GM18867 (cell line): ENCODE measurements around the gene PCDHAC2.

Experiments used
- ATAC-seq: cut with Tn5 transposase; IDR thresholded peaks from one replicate; pipeline ENCODE4 v1.9.1; 2021; ENCODE audit warnings: mild to moderate bottlenecking, moderate library complexity; ENCODE audit not compliant: unreplicated experiment

Gene PCDHAC2

DNA sequence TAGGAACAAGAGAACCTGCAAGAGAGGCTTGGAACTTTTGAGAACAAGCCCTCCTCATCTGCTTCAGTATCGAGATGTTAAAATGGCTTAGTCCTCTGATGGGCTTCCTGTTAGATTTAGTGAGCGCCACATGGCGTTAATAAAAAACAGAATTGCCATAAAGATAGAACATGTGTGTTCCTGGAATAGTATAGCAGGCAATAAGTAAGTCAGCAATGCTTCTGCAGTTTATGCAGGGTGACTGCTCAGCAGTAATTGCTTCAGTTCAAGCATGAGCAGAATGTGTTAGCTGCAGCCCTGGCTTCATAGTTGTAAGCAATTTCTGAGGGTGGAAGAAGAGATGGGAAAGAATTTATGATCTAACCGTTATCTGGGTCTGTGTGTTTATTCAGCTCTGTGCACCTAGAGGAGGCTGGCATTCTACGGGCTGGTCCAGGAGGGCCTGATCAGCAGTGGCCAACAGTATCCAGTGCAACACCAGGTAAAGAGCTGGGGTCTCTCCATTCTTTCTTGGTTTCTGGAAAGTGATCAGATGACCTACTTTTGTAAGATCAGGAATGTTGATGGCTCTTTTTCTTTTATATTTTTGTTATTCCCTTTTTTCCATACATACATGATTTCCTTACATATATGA, 15.9 kb downstream of the PCDHAC2 start:
- ATAC-seq: no peak

DNA sequence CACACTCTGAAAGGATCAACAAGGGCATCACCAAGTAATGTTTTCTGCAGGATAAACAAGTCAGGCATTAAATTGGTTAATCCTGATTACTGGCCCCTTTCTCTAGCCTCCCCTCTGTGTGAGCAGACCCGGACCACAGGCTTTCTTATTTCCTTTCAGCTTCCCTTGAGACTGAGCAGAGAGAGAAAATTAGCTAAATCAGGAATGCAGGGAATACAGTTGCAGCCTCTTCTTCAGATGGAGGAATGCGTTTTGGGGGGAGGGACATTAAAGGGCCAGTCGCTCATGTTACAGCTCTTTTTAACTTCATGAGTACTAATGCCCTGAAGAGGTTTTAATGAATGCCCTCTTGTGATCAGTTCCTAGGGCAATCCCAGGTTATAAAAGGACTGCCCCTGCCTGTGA, 19.8 kb downstream of the PCDHAC2 start:
- no peak for ATAC-seq

DNA sequence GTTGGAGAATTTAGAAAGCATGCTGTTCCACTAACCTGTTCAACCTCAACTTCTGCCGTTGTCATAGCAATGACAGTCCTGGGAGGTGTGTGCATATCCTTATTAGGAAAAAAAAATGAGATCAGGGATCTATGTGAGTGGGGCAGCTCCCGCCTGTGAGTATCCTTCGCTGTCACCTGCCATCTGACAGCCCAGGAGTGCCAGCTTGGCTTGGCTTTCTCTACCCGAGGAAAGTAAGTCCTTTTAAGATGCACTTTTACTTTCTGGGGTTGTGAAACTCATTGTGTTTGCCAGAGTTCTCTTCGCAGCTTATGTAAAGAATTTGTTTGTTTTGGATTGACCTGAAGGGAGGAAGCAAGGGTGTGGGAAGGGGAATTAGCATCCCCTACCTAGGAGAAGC, 21.8 kb downstream of the PCDHAC2 start:
- ATAC-seq: no peak

DNA sequence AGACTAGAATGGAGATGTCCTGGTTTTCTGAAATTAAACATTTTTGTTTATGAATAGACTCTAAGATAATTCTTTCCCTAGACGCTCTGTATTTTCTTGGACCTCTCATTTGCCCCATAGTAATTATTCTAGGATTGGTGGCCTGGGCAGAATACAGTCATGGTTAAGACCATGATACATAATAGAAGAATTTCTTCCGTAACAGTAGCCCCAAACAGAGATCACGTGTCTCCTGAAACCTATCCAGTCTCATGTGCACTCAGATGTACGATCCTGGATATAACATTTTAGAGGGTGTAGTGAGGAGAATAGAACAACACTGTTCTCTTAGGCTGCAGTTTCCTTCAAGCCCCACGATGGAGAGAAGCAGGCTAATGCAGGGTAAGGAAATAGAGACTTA, 22.3 kb downstream of the PCDHAC2 start:
- ATAC-seq: no peak

DNA sequence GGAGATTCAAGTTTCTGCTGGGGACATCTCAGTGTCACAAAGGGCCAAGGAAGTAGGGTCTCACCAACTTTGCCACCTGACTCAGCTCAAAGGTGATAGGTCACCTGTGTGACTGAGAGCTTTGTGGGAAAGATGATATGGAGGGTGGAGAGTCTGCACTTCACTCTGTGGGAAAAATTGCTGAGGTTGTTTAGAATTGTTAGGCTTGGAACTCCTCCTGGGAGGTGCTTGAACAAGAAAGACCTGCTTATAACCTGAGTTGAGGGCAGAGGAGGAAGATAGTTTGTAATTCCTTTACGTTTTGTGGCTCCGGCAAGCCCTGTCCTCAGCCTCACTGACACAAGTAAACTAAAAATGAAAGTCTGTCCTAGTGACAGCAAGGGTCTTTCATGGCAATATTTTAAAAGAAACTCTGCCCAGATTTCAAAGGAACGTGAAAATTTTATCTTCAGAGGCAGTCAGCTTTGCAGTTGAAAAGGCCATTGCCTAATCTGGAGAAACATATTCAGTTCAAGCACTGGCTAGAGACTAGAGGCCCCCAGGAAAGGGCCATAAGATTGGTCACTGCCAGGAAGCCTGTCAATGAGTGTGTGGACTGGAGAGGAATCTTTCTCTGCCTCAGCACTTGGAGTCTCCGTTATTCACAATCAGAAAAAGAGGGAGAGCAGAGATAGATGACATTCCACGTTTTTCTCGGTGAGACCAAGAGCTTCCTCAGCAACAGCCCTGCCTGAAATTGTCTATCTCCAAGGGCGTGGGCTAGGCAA, 23.2 kb downstream of the PCDHAC2 start:
- no peak for ATAC-seq

DNA sequence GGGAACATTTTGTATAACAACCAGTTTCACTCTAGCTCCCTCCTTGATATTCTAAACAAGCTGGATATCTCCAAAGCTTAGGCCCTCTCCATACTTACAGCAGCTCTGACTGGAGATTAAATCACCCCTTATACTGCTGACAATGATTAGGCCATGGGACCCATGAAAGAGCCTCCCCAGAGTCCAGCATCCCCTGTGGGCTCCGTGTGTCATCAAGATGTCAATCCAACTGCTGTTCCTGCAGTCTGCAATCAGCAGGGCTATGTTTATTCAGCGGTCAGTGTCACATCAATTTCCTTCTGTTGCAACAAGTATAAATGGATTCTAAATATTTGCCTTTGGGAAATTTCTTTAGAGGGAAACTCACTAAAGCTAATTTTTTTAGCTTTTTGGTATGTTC, 26.6 kb downstream of the PCDHAC2 start:
- no peak for ATAC-seq

DNA sequence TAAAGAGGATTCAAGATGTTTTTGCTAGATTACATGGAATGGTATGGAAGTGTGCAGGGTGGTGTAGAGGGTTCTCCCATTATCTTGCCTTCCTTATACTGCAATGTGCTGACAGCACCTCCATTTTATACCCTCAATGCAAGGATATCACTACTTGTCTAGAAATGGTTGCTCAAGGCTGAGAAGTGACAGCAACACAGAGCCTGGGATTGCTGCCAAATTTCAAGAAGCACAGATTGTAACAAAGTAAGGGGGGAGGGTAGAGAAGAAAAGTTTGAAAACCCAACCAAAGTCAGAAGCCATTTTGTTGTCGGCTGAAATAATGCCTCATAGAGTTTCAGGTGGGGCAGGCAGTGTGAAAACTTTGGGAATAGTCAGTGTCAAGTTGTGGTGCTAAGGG, 29.8 kb downstream of the PCDHAC2 start:
- no peak for ATAC-seq

DNA sequence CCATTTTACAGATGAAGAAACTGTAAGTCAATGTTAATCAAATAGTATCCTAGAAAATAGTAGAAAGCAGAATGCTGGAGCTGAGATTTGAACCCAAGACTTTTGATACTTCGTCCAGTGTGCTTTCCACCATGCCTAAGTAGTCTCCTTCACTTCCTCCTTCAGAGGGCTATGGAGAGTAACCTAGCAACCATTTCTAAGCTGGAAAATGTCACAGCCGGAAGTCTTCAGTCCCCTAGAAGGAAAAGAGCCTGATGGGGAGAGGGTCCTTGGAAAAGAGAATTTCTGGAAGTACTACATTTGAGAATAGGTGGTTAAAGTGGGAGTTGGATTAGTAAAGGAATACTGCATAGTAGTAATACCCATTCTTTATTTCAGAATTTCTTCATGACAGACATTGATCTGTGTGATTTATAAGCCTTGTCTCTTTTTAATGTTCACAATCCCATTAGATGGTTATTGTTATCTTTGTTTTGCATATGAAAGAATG, 32.7 kb downstream of the PCDHAC2 start:
- ATAC-seq: no peak

DNA sequence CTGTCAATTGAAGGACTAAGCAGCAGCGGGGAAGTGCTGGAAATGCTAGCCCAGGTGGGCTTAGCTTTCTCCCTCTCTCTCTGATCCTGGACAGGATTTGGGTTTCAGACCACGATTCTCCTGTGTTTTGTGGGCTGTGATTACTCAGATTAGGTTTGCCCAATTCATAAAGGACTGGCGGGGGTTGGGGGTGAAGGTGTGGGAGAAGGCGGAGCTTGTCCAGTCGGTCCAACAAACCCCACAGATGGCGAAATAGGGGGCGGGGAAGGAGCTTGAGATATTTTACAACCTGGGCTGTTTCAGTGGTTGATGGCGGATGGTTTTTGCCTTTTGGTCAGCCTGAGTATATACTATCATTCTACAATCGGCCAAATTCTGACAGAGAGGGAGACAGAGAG, 35.2 kb downstream of the PCDHAC2 start:
- no peak for ATAC-seq

DNA sequence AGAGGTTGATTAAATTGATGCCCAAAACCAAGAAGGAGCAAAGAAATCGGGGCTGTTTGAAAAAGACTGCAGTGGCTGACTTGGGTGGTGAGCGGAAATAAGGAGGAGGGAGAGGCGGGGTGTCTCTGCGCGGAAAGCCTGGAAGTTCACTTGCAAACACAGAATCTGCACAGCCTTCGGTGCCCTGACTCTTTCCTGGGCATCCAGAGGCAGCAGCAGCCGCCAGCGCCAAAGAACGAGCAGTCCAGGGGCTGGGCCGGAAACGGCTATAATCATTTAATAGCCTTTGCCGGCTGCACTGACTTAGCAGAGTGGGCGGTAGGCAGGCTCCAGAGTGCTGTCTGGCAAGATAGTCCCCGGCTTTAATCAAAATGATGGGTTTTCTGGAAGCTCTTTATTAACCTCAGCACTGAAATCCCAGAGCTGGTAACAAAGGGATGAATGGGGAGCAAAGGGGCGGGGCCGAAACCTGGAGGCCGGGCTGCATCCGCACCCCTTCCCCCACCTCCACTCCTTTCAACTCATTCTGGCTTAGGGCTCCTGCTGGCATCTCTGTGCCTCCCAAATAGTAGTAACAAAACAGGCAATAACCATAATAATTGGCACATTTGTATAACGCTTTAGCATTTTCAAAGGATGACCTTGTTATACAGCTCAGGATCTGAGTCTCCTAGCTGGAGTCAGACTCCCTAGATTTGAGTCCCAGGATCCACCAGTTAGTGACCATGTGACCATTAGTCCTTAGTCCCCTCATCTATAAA, 35.7 kb downstream of the PCDHAC2 start:
- no peak for ATAC-seq

DNA sequence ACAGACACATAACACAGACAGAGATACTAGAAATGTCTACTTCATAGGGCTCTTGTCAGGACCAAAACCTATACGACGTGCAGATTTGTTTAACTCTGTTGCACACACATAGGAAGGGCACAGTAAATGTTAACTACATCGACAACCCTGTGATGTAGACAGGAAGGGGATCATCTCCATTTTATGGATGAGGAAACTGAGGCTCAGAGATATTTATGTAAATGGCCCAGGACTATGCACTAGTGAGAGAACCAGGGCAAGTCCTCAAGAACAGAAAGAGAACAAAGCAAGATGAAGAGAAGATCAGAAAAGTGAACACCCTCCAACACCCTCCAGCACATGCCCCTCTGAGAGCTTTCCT, 36.3 kb downstream of the PCDHAC2 start:
- ATAC-seq: no peak

DNA sequence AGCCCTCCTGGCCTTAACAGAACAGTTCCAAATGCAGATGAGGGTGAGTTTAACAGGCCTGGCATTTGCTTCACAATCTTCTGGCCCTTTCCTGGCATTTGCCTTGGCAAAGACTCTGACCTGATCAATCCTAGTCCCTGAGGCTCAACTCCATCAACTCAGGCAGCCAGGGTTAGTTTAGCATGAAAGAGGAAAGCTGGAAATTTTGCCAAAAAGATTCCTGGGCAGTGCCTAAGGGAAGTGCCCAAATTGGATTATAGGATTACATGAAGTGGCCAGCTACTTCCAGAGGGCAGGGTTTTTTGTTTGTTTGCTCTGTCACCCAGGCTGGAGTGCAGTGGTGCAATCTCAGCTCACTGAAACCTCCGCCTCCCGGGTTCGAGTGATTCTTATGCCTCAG, 36.8 kb downstream of the PCDHAC2 start:
- no peak for ATAC-seq

DNA sequence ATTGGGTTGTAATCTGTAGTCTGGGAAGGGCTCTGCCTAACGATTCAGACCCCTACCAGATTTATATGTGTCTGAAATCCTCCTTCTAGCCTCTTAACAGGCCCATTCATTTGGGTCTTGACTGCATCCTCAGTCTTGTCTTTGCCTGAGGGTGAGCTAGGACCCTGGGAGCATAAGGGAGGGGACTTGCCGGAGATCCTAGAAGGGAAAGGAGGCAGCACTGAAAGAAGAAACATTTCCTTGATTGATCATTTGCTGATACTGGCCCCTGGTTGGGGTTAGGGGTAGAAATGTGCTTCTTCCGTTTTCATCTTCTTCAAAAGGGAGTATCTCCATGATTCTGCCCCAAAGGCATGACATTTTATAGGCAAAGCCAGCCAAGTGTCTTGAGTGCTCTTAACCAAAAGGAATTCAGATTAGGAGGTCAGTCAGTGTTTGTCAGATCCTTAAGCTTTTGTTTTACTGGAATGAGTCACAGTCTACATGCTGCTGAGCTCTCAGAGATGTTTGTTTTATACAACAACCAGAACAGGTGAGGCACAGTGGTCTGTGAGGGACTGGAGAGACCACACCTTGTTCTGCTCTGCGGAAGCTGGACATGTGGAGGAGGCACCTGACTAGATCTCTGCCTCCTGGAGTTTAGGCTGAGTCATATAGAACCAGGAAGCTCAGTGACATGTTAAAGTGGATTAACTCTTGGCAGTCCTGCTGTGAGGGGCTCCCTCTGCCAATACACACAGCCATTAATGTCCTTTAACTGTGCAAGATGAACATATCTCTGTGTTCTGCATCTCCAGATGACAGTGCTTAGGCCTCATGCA, 37.7 kb downstream of the PCDHAC2 start:
- no peak for ATAC-seq

DNA sequence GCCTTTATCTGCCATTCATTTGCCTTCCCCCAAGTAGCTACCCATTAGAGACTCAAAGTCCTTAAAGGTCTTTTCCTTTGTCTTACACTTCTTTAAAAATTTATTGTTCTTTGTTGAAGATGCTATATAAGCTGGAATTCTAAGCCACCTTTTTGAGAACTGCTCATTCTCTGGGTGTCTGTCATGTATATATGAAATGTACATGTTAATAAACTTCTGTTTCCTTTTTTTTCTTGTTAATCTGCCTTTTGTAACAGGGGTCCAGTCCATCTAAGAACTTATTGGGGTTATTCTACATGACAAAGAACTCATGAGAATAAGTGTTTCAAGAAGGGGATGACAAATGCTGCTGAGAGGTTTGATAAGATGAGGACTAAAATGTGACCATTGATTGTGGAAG, 41.5 kb downstream of the PCDHAC2 start:
- ATAC-seq: no peak

DNA sequence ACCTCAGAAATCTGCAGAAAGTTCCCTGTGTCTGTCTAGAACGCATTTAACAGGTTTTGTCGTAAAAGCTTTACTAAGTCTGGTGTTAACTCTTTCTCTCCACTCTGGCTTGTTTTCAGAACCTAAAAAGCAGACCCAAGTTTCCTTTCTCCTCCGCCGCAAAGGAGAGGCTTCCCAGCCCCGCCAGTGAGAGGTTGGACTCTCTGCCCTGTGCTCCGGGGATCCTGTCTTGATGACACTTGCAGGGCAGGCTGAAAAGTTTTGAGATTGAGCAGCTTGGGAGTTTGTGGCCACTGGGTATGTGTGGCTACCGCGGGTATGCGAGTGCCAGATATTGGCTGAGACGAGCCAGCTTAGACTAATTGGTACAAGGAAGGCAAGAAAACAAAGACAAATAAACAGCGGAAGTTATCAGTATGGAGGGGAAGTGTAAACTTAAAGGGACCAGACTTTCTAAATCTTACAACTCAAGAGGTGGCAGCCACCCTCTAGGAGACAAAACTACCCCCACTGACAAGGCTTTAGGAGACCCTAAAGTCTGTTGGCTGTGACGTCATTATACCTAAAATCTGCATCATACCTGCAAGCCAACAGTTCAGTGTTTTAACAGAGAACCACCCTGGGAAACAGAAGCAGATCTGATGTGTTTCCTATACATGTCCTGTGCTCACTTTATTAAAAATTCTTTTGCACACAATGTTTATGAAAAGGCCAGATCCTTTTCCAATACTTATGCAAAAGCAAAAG, 43.9 kb downstream of the PCDHAC2 start:
- ATAC-seq: no peak

DNA sequence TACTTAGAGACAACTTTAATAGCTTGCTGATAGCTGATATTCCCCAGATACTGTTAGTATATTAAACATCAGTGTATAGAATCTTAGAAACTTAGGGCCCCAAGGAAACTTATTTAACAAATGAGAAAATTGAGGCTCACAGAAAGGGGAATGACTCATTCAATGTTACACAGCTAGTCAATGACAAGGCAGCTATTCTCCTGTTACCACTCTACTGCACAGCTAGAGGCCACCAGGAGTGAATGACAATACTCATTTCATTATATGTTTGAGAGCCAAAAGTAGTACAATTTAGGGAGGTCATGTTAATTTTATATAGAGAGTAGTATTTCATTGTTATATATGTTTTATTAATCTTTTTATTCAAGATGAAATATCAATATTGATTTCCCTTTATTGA, 51.7 kb downstream of the PCDHAC2 start:
- ATAC-seq: no peak
